GM18499 (cell line): ENCODE data around the gene SLC2A9.

Source experiments
- ATAC-seq: cut with Tn5 transposase; IDR thresholded peaks from one replicate; pipeline ENCODE4 v1.9.1; 2021; ENCODE audit warnings: moderate number of reproducible peaks; ENCODE audit not compliant: insufficient read depth, unreplicated experiment

Gene SLC2A9

DNA sequence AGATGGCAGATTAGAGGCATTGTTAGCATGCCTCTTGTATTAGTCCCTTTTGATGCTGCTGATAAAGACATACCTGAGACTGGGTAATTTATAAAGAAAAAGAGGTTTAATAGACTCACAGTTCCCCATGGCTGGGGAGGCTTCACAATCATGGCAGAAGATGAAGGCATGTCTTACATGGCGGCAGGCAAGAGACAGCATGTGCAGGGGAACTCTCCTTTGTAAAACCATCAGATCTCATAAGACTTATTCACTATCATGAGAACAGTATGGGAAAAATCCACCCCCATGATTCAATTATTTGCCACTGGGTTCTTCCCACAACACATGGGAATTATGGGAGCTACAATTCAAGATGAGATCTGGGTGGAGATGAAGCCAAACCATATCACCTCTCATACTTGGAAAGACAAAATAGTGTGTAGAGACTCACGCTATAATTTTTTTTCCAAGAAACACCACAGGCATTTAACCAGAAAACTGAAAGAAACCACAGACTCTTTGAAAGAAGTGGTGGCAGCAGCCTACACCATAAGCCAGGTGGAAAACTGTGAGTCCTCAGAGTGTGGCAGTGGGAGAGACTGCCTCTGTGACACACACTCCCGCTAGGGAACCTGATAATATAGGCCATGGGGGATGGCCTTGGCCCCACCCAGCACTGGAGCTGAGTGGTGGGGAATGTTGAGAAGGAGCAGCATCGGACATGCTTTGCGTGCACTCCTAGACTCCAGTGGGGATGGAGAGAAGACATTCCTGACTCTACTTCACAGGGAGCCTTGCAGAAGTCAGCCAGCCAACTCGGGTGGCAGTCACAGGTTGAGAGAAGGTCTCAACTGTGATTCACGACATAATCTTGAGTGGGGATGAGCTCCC is 51.5 kb downstream of the SLC2A9 start:
- no peak for ATAC-seq

DNA sequence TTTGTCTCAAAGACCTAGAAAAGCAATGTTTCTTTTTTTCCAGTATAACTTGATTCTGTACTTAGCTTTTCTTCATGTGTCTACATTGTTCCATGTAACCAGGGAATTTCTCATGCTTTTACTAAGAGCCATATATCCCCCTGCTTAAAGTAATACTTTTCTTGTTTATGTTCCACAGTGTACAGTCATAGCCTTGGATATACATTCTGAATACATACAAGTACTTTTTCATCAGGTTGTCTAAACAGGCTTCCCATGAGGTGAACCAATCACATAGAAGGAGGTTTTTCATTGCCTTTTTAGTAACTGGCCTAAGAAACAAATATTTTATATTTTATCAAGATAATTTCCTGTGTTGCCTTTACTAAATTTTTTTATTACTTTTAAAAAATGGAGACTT is 52.8 kb downstream of the SLC2A9 start:
- ATAC-seq = no peak

- ATAC-seq = no peak
Measured at GRCh38 chr4:9964879-9965278, 56.4 kb downstream of the SLC2A9 start.

- ATAC-seq = no peak
Measured at GRCh38 chr4:9963328-9963727, 58.0 kb downstream of the SLC2A9 start.

GRCh38 chr4:9962611-9963314 is 58.5 kb downstream of the SLC2A9 start:
- no peak for ATAC-seq

DNA sequence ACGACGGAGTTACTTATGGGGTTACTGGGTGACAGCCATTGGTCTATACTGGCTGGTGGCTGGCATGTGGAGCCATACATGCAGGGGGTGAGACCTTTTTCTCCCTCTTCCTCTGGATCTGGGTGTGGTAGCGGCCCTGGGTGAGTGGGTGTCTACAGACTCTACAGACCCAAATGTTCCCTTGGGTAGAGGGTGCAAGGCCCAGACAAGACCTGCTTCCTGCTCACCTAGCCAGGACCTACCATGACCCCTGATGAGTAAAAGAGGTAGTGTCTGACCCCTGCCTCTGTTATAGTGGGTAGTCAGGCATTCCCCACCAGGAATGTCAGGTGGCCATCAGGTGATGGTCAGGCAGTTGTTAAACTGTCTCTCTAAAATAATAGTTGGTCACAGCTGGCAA is 66.8 kb downstream of the SLC2A9 start:
- ATAC-seq = no peak

DNA sequence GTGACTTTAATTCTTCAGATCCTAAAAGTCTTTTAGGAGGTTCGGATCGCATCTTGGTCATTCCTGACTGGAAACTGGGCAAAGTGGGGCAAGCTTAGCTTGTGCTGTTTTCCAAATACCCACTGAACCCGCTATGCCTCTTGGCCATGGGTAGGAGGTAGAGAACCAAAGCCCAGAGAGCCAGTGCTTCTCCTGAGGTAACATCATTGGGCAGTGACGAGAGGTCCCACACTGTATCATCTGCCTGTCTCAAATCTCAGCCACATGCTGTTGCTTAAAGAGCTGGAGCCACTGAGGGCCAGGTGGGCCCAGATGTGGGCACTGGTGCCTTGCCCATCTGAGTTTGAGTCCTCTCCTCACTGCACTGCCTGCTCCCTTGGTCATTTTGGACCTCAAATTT is 68.2 kb downstream of the SLC2A9 start:
- ATAC-seq = no peak

GRCh38 chr4:9952415-9952950 is 68.8 kb downstream of the SLC2A9 start:
- no peak for ATAC-seq

GRCh38 chr4:9949573-9949972 is 71.7 kb downstream of the SLC2A9 start:
- no peak for ATAC-seq

GRCh38 chr4:9947168-9948062 is 73.9 kb downstream of the SLC2A9 start:
- no peak for ATAC-seq

DNA sequence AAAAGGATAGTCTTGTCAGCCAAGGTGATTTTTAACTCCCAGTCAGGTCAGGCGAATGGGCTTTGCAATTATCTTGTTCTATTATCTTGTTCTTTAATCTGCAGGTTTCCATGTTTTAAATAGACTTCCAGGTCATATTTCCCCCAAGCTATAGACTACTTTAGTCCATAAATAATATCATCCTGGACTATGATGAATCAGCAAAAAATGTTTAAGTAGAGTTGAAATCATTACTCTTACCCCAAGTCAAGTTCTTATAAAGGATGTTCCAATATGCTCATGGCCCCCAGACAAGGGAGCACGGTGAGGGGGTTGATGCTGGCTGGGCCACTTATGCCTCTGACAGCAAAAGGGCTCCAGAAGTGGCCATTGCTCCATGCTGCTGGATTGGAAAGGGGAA is 75.1 kb downstream of the SLC2A9 start:
- no peak for ATAC-seq

DNA sequence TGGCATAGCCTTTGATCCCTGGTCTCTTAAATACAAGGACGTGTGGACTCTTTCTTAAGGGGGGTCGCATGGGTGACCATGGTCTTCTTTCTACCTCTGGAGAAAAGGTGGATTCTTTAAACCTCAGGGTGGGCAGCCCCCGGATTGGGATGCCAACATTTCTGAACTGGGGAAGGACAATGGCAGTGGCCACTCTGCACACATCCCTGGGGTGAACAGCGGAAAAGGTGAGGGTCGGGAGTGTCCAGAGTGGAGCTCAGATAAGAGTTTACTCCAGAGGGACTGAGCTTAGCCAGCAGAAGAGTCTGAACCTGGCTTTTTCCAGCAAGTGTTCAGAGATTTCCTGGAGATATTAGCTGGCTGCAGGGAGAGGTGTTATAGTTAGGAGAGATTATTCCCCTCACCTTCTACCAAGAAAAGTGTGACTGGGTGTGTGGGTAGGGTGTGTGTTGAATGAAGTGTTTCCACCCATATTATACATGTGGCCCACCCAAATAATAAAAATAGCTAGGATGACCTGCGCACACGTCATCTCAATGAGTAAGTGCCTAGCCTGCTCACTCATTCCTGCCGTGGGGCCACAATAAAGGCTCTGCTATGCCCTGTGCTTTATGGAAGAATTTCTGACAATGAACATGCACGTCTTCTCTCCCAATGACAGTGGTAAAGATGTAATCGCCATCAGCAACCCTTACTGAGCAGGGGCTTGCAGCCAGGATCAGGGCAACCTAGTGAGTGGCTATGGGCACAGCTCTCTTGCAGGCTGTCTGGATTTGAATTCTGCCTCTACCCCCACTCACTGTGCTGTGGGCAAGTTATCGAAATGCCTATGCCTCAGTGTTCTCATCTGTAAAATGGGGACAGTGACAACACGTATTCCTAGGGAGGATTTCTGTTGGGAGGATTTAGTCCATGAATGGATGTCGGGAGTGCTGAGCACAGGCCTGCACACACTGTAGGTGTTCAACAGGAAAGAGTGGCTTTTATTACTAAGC is 76.6 kb downstream of the SLC2A9 start:
- ATAC-seq = no peak

DNA sequence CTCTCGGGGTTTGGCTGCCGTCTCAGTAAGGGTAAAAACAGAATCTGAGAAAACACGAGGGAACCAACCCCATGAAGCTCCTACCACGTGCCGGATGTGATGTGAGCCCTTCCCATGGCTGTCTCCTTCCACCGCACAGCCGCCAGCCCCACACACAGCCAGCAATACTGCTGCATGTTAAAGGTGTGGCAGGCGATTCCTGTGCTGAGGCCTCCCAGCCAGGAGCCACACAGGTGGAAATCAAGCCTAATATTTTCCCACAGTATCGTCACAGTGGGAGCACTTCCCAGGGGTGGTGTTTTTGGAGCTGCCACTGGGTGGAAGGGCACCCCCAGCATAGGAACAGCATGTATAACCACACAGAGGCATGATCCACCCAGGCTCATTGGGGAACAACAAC is 77.5 kb downstream of the SLC2A9 start:
- no peak for ATAC-seq

GRCh38 chr4:9942921-9943600 is 78.2 kb downstream of the SLC2A9 start:
- no peak for ATAC-seq

DNA sequence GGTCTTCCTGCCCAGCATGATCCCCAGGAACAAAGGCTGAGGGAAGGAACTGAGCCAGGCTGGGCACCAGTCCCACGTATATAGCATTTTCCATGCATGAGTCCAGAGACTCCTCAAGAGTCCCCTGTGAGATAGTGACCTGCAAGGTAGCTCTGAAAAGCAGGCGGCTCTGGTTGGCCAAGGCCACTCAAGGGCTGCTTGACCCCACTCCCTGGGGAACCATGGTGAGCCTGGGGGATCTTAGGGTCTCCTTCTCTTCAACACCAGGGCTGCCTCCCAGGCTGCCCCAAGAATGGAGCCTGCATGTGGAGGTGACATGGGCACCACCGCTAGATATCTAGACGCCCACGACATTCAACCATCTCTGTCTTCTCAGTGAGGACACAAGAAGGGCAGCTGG is 79.2 kb downstream of the SLC2A9 start:
- ATAC-seq = no peak

DNA sequence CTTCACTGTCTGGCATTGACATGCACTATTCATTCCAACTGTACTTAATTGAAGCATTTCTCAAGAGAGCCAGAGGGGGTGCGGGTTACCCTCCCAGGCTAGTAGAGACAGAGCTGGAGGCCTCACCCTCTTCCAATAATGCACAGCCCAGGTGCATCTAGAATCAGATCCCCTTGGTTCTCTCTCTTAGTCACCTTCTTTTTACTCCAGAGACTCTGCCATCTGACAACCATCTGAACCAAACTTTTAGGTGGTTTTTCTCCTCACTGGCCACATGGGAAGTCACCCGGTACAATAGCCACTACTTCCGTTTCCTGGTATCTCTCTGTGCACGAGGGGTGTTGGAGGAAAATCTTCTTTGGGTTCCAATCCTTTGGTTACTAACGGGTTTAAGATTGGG is 81.3 kb downstream of the SLC2A9 start:
- ATAC-seq = no peak

DNA sequence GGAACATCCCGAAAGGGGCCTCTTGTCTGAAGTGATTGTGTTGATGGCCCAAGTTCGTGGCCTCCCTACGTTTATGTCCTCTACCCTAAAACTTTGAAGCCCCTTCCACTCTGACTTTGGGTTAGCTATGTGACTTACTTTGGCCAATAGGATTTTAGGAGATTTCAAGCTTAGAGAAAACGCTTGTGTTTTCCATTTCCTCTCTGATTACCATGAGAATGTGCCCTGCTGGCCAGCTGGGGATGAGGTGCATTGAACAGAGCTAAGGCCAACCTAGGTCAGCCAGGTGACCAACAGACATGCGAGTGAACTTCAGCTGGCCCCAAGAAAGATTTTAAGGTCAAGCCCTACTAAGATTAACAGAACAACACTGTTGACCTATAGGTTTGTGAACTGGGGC is 82.4 kb downstream of the SLC2A9 start:
- no peak for ATAC-seq

GRCh38 chr4:9937078-9937477 is 84.2 kb downstream of the SLC2A9 start:
- ATAC-seq = no peak

DNA sequence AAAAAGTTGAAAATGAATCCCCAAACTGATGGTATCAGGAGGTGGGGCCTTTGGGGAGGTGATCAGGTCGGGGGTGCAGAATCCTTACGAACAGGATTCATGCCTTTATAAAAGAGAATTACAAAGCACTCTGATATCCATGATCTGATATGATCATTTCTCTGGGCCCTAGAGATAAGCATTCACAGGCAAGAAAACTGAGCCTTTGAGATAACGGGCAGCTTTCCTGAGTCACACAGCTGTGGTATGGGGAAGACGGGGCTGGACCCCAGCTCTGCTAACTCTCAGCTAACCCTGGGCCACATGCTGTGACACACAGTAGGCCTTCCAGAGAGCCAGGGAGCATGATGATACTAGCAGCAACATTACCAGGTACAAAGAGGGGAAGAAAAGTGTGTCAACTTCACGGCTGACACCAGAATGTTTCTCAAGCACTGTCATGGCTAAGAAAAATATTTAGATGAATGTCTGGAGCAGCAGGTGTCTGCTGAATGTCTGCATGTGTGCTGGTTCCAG is 85.1 kb downstream of the SLC2A9 start:
- ATAC-seq = no peak
